Measurements from ENCODE around the gene COL2A1.

GRCh38 chr12:47950856-47951468 is 53.3 kb downstream of the COL2A1 start:
- TF ChIP-seq CTCF (IDR thresholded peaks at IDR 0.05) (no peak), TCF7L2 (IDR thresholded peaks at IDR 0.05; ENCODE audit: low read depth, low read length) (no peak), SIN3A (IDR thresholded peaks at IDR 0.05; ENCODE audit: borderline replicate concordance, insufficient read depth, low read depth, low read length) (no peak)
